Stimulated activated naive B cell treated with anti-CD40 and anti-IgM and Interleukin-4, amounts not matched to agents 10 μg/mL and 1 μg/mL and 100 μg/mL, for 72 hours (primary cell): ENCODE data around the gene TSPAN1.

ENCODE experiments used
- ATAC-seq, 2 donors: fragments of 150-1000 bp; cut with Tn5 transposase; replicated peaks; 2 replicates each; pipeline ENCODE4 v1.10.0; 2021; ENCODE audit warnings: moderate library complexity in 1 of 2
- DNase-seq: peaks from one replicate; pipeline ENCODE4 v3.0.0; 2021
- H3K27ac Mint-ChIP-seq: one replicate; pipeline ENCODE4 v1.8.0; 2022; ENCODE audit warnings: mild to moderate bottlenecking, mixed read lengths
- H3K27me3 Mint-ChIP-seq, 2 donors: one replicate each; pipeline ENCODE4 v1.8.0; 2022; ENCODE audit warnings: mixed read lengths in 2 of 2
- H3K36me3 Mint-ChIP-seq, 2 donors: one replicate each; pipeline ENCODE4 v1.8.0; 2022; ENCODE audit warnings: mixed read lengths in 2 of 2, mild to moderate bottlenecking in 1 of 2
- H3K4me1 Mint-ChIP-seq, 2 donors: one replicate each; pipeline ENCODE4 v1.8.0; 2022; ENCODE audit warnings: mixed read lengths in 2 of 2, mild to moderate bottlenecking in 1 of 2
- H3K4me3 Mint-ChIP-seq, 2 donors: one replicate each; pipeline ENCODE4 v1.8.0; 2022; ENCODE audit warnings: mild to moderate bottlenecking in 2 of 2, mixed read lengths in 2 of 2, moderate library complexity in 1 of 2
- H3K9me3 Mint-ChIP-seq, 2 donors: one replicate each; pipeline ENCODE4 v1.8.0; 2022; ENCODE audit warnings: mixed read lengths in 2 of 2, mild to moderate bottlenecking in 1 of 2

The TSPAN1 gene

GRCh38 chr1:46188295-46189030 lies 13.6 kb downstream of the TSPAN1 start:
- ATAC-seq, result no peak
- no peak for DNase-seq
- Mint-ChIP-seq H3K27ac (no peak overlapping the region), H3K4me1 (peaks cover 16 to 19% of the 10 kb centered on the region in 2 donors), H3K27me3 (no peaks in the 10 kb centered on the region), H3K4me3 (no peak overlapping the region), H3K9me3 (no peaks in the 10 kb centered on the region), H3K36me3 (peaks cover 35 to 44% of the 10 kb centered on the region in 2 donors)

- H3K4me1 Mint-ChIP-seq, result peaks cover under 1 to 3% of the 10 kb centered on the region in 2 donors
- no peak for DNase-seq
- no peak overlapping the region for H3K4me3 Mint-ChIP-seq
- no peak overlapping the region for H3K27ac Mint-ChIP-seq
- H3K36me3 Mint-ChIP-seq, result peaks cover 40 to 60% of the 10 kb centered on the region in 2 donors
- no peak for ATAC-seq
- H3K27me3 Mint-ChIP-seq, result no peaks in the 10 kb centered on the region
- no peaks in the 10 kb centered on the region for H3K9me3 Mint-ChIP-seq
Measured at GRCh38 chr1:46190539-46190938, 15.7 kb downstream of the TSPAN1 start.

- DNase-seq (no peak), ATAC-seq (no peak)
- Mint-ChIP-seq H3K27me3 (no peaks in the 10 kb centered on the region), H3K9me3 (no peaks in the 10 kb centered on the region), H3K36me3 (peaks cover 40 to 64% of the 10 kb centered on the region in 2 donors), H3K4me3 (no peak overlapping the region), H3K4me1 (peaks cover 3 to 5% of the 10 kb centered on the region in 2 donors), H3K27ac (no peak overlapping the region)
Measured at GRCh38 chr1:46191033-46191701, 16.3 kb downstream of the TSPAN1 start.

DNA sequence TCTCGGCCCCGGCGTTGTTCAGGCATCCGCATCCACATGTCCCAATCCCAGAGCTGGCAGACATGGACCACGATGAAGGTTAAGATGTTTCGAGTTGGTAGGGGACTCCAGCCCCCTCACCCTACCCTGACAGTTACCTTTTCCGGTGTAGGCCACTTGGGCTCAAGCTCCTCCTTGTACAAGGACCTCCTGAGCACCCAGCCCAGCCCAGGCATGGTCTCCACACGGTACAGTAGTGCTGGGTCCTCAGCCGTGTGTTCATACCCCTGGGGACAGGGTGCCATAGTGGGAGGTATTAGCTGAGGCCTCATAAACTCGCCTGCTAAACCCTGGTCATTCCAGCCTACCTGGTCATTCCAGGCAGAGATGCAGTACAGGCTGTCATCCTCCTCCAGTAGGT lies 17.3 kb downstream of the TSPAN1 start:
- peaks cover 10 to 11% of the 10 kb centered on the region in 2 donors for H3K4me1 Mint-ChIP-seq
- no peak overlapping the region for H3K27ac Mint-ChIP-seq
- H3K4me3 Mint-ChIP-seq, result no peak overlapping the region
- DNase-seq, result no peak
- no peaks in the 10 kb centered on the region for H3K27me3 Mint-ChIP-seq
- ATAC-seq, result no peak
- peaks cover 37 to 66% of the 10 kb centered on the region in 2 donors for H3K36me3 Mint-ChIP-seq
- no peaks in the 10 kb centered on the region for H3K9me3 Mint-ChIP-seq

GRCh38 chr1:46193285-46193684 lies 18.4 kb downstream of the TSPAN1 start:
- Mint-ChIP-seq H3K4me3 (no peak overlapping the region), H3K36me3 (peaks cover 30 to 56% of the 10 kb centered on the region in 2 donors), H3K27ac (no peak overlapping the region), H3K9me3 (no peaks in the 10 kb centered on the region), H3K27me3 (no peaks in the 10 kb centered on the region), H3K4me1 (peaks cover 13 to 17% of the 10 kb centered on the region in 2 donors)
- DNase-seq (no peak), ATAC-seq (no peak)

GRCh38 chr1:46193984-46194570 lies 19.2 kb downstream of the TSPAN1 start:
- DNase-seq (no peak), ATAC-seq (no peak)
- Mint-ChIP-seq H3K27me3 (no peaks in the 10 kb centered on the region), H3K9me3 (no peaks in the 10 kb centered on the region), H3K4me1 (peaks cover 15 to 17% of the 10 kb centered on the region in 2 donors), H3K27ac (no peak overlapping the region), H3K36me3 (peaks cover 26 to 54% of the 10 kb centered on the region in 2 donors), H3K4me3 (no peak overlapping the region)

- no peak for DNase-seq
- H3K4me1 Mint-ChIP-seq, result peaks cover 16 to 17% of the 10 kb centered on the region in 2 donors
- H3K9me3 Mint-ChIP-seq, result no peaks in the 10 kb centered on the region
- ATAC-seq, result no peak
- no peaks in the 10 kb centered on the region for H3K27me3 Mint-ChIP-seq
- peaks cover 20 to 48% of the 10 kb centered on the region in 2 donors for H3K36me3 Mint-ChIP-seq
- H3K27ac Mint-ChIP-seq, result no peak overlapping the region
- H3K4me3 Mint-ChIP-seq, result no peak overlapping the region
Measured at GRCh38 chr1:46194641-46195193, 19.8 kb downstream of the TSPAN1 start.

- H3K27ac Mint-ChIP-seq, result no peak overlapping the region
- ATAC-seq, result no peak
- H3K4me3 Mint-ChIP-seq, result no peak overlapping the region
- H3K9me3 Mint-ChIP-seq, result no peaks in the 10 kb centered on the region
- DNase-seq, result no peak
- H3K27me3 Mint-ChIP-seq, result peaks cover 0 to 4% of the 10 kb centered on the region in 2 donors
- H3K4me1 Mint-ChIP-seq, result peaks cover 17 to 18% of the 10 kb centered on the region in 2 donors
- H3K36me3 Mint-ChIP-seq, result peaks cover 16 to 38% of the 10 kb centered on the region in 2 donors
Measured at GRCh38 chr1:46196609-46197008, 21.7 kb downstream of the TSPAN1 start.

- peaks cover 0 to 4% of the 10 kb centered on the region in 2 donors for H3K27me3 Mint-ChIP-seq
- peak overlapping the region; percentile 94 for H3K27ac Mint-ChIP-seq
- DNase-seq, result no peak
- ATAC-seq, result no peak
- H3K36me3 Mint-ChIP-seq, result peaks cover 13 to 30% of the 10 kb centered on the region in 2 donors
- H3K9me3 Mint-ChIP-seq, result no peaks in the 10 kb centered on the region
- peaks cover 17 to 18% of the 10 kb centered on the region in 2 donors for H3K4me1 Mint-ChIP-seq
- peak overlapping the region; percentile 86 to 88 for H3K4me3 Mint-ChIP-seq
Measured at GRCh38 chr1:46197560-46197963, 22.7 kb downstream of the TSPAN1 start.

GRCh38 chr1:46197964-46198811 lies 23.3 kb downstream of the TSPAN1 start, which contains the start of gene POMGNT1:
Gene POMGNT1 (minus strand): TSS chr1:46198434. CDS start chr1:46197821, 613 bp downstream.
- DNase-seq (peak; percentile 74), ATAC-seq (peak; percentile 95 to 96)
- peaks cover 22 to 23% of the 10 kb centered on the region in 2 donors for H3K4me1 Mint-ChIP-seq
- H3K27me3 Mint-ChIP-seq, result peaks cover 0 to 4% of the 10 kb centered on the region in 2 donors
- H3K36me3 Mint-ChIP-seq, result peaks cover 8 to 24% of the 10 kb centered on the region in 2 donors
- no peaks in the 10 kb centered on the region for H3K9me3 Mint-ChIP-seq
- peak within 1 kb of the TSS; percentile 94 for H3K27ac Mint-ChIP-seq
- peak within 1 kb of the TSS; percentile 86 to 88 for H3K4me3 Mint-ChIP-seq

DNA sequence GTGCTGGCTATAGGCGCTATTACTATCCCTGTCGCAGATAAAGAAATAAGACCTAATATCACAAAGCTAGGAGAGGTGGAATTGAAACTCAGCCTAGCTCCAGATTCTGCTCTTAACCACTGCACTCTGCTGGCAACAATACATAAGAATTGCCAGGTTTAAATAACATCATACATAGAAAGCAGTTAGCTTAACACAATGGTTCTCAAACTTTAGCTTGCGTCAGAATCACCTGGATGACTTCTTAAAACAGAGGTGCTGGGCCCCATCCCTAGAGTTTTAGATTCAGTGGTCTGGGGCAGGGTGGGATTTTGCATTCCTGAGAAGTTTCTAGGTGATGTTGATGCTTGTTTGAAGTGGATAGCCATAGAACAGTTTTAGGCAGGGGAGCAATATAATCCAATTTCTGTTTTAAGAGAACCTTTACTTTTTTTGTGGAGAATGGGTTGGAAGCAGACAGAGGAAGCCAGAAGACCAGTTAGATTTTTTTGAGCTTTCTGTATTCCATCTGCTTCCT lies 24.4 kb downstream of the TSPAN1 start:
- H3K36me3 Mint-ChIP-seq, result peaks cover 8 to 17% of the 10 kb centered on the region in 2 donors
- H3K27ac Mint-ChIP-seq, result no peak overlapping the region

DNA sequence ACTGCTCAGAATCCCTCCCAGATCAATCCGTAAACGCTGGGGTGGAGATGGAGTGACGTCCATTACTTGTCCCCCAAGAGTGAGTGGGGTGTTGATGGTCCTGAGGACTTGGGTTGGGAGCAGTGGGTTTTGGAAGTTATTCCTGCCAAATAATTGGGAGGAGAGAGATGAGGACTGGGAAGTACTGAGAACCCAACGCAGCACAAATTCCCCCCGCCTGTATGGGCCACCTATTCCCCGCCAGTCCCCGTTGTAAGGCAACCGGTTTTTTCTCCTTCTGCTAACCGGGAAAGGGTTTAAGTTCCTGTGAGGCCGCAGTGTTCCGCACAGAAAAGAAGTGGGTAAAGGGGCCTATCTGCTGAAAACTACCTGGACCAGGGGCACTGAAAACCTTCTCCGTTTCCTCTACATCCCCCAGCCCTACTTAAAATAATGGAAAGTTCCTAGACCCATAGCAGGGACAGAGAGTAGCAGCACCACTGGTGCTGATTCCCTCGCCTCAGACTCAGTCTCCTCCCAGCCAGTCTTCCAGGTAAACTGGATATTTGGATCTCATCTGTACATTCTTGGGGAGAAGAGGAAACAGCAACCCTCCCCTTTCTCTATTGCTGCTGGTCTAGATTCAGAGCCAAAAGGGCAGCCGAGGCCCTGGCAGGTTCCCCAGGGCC lies 29.0 kb downstream of the TSPAN1 start:
- Mint-ChIP-seq H3K36me3 (peaks cover 2 to 5% of the 10 kb centered on the region in 2 donors), H3K4me1 (peaks cover 20 to 26% of the 10 kb centered on the region in 2 donors), H3K4me3 (peak overlapping the region; percentile 89 to 94), H3K27ac (peak overlapping the region; percentile 78), H3K27me3 (peaks cover 0 to 4% of the 10 kb centered on the region in 2 donors), H3K9me3 (no peaks in the 10 kb centered on the region)
- peak; percentile 7 to 77 for ATAC-seq
- no peak for DNase-seq

More for the DNA sequence above, 24.4 kb downstream of the TSPAN1 start:
- H3K27me3 Mint-ChIP-seq, result peaks cover 0 to 4% of the 10 kb centered on the region in 2 donors
- DNase-seq (no peak), ATAC-seq (no peak)
- H3K4me1 Mint-ChIP-seq, result peaks cover 32 to 33% of the 10 kb centered on the region in 2 donors
- no peaks in the 10 kb centered on the region for H3K9me3 Mint-ChIP-seq
- H3K4me3 Mint-ChIP-seq, result peak overlapping the region in 1 of 2 donors; percentile 88

DNA sequence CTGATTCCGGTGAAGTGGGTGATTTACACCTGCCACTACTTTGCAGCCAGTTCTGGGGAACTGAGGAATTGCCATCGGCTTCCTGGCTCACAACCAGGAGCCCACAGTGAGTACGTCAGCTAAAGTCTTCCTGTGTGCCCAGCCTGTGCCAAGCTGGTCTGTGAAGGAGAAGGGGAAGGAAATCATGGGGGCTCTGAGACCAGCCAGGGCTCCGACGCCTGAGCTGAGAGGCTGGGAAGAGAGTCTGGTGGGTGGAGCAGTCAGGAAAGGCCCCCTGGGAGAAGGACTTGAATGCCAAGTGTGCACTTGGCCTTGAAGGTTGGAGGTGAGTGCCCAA lies 29.5 kb downstream of the TSPAN1 start:
- peak overlapping the region; percentile 89 to 94 for H3K4me3 Mint-ChIP-seq

More for the DNA sequence above, 29.5 kb downstream of the TSPAN1 start:
- DNase-seq (no peak), ATAC-seq (peak in 1 of 2 donors; percentile 67)
- H3K27ac Mint-ChIP-seq, result peak overlapping the region; percentile 78
- peaks cover 2 to 5% of the 10 kb centered on the region in 2 donors for H3K36me3 Mint-ChIP-seq
- H3K27me3 Mint-ChIP-seq, result peaks cover 0 to 4% of the 10 kb centered on the region in 2 donors
- peaks cover 19 to 26% of the 10 kb centered on the region in 2 donors for H3K4me1 Mint-ChIP-seq
- no peaks in the 10 kb centered on the region for H3K9me3 Mint-ChIP-seq
